A549 (cell line): ENCODE data around the gene HOXA13. TPM values are rescaled to one million over a fixed set of nuclear protein-coding genes. Genes with fewer than 3 reads are reported as not detected.

ENCODE experiments used
- ATAC-seq, 2 experiments: fragments of 200-7000 bp in 1 of 2; fragments of >200 bp in 1 of 2; cut with Nextera tagmentation in 1 of 2; cut with Tn5 transposase in 1 of 2; 3 replicates each; pipeline versions ENCODE4 v1.8.0 to v1.9.1; 2018 to 2020; ENCODE audit warnings: mild to moderate bottlenecking in 1 of 2, moderate library complexity in 1 of 2
- CTCF ChIA-PET: fragments of 300-600 bp; sonication (Branson Sonifier 250); formaldehyde crosslinking; extraction: SDS; loops from one replicate; lab custom pipeline; 2021; ENCODE audit warnings: antibody characterized with exemption, inconsistent platforms; lab: Yijun Ruan, JAX
- POLR2A ChIA-PET: fragments of 350-600 bp; formaldehyde crosslinking; extraction: SDS; loops from one replicate; lab custom pipeline; 2021; ENCODE audit warnings: antibody characterized with exemption, inconsistent platforms; lab: Yijun Ruan, JAX
- DNase-seq, 2 experiments: peaks; one replicate each; pipeline versions ENCODE4 v3.0.0 to v3.0.0-alpha.2; 2011 to 2016; ENCODE audit warnings: low read depth in 1 of 2, low spot score in 1 of 2
- FAIRE-seq: peaks from 2 replicates; lab custom pipeline; 2011; peaks lifted over from hg19 to GRCh38; lab: Jason Lieb, UNC
- H3K27ac ChIP-seq, 2 experiments: fragments of >200 bp; sonication (Bioruptor Twin); formaldehyde crosslinking; 3 replicates each; pipeline ENCODE4 v1.5.1; 2016 to 2017
- H3K4me1 ChIP-seq: fragments of >200 bp; sonication (Bioruptor Twin); formaldehyde crosslinking; 3 replicates; pipeline ENCODE4 v1.6.1; 2016
- H3K4me2 ChIP-seq: fragments of >200 bp; sonication (Bioruptor Twin); formaldehyde crosslinking; 3 replicates; pipeline ENCODE4 v1.6.1; 2016
- H3K4me3 ChIP-seq: fragments of >200 bp; sonication (Bioruptor Twin); formaldehyde crosslinking; 3 replicates; pipeline ENCODE4 v1.5.1; 2016
- H3K9me3 ChIP-seq: fragments of >200 bp; sonication (Bioruptor Twin); formaldehyde crosslinking; 3 replicates; pipeline ENCODE4 v1.6.1; 2016
- ATOH8 ChIP-seq: fragments of 250-450 bp; sonication (Bioruptor Pico); IDR thresholded peaks from 2 replicates; pipeline ENCODE4 v1.5.0; 2020; ENCODE audit warnings: low read depth, mild to moderate bottlenecking, moderate library complexity
- CHD4 ChIP-seq: fragments of 200-600 bp; sonication (generic); IDR thresholded peaks from 2 replicates; pipeline ENCODE4 v1.6.1; 2016; ENCODE audit warnings: antibody characterized with exemption, mild to moderate bottlenecking, borderline replicate concordance
- ELK1 ChIP-seq: fragments of 150-350 bp; IDR thresholded peaks from 2 replicates; pipeline ENCODE4 v1.6.1; 2014; ENCODE audit warnings: low read depth, mild to moderate bottlenecking, low read length
- EP300 ChIP-seq, 2 experiments: fragments of >200 bp; sonication (Bioruptor Twin); formaldehyde crosslinking; IDR thresholded peaks; 2 replicates in 1 of 2; 3 replicates in 1 of 2; pipeline ENCODE4 v1.6.1; 2016 to 2017
- ESRRA ChIP-seq: fragments of 150-350 bp; IDR thresholded peaks from 2 replicates; pipeline ENCODE4 v1.6.1; 2014; ENCODE audit warnings: mild to moderate bottlenecking, low read length, borderline replicate concordance
- FOXS1 ChIP-seq: fragments of 250-450 bp; sonication (Bioruptor Pico); IDR thresholded peaks from 2 replicates; pipeline ENCODE4 v1.5.0; 2020; ENCODE audit warnings: mild to moderate bottlenecking, moderate library complexity
- JUN ChIP-seq, 2 experiments: fragments of >200 bp; sonication (Bioruptor Twin); formaldehyde crosslinking; IDR thresholded peaks; 2 replicates in 1 of 2; 3 replicates in 1 of 2; pipeline ENCODE4 v1.6.1; 2016 to 2017
- KDM5A ChIP-seq: fragments of 200-600 bp; sonication (generic); IDR thresholded peaks from 2 replicates; pipeline ENCODE4 v1.6.1; 2016; ENCODE audit warnings: antibody characterized with exemption, mild to moderate bottlenecking
- MAFK ChIP-seq: fragments of 450-650 bp; IDR thresholded peaks from 2 replicates; pipeline ENCODE4 v1.6.1; 2014; ENCODE audit not compliant: partially characterized antibody
- MAZ ChIP-seq: fragments of 150-350 bp; IDR thresholded peaks from 2 replicates; pipeline ENCODE4 v1.6.1; 2014; ENCODE audit warnings: antibody characterized with exemption, low read depth, low read length, borderline replicate concordance
- PBX3 ChIP-seq: IDR thresholded peaks from 2 replicates; pipeline ENCODE4 v1.6.1; 2012
- SMC3 ChIP-seq: fragments of >200 bp; sonication (Bioruptor Twin); formaldehyde crosslinking; IDR thresholded peaks from 3 replicates; pipeline ENCODE4 v1.6.1; 2018; ENCODE audit warnings: inconsistent platforms
- TFCP2L1 ChIP-seq: fragments of 250-450 bp; sonication (Bioruptor Pico); IDR thresholded peaks from 2 replicates; pipeline ENCODE4 v1.5.0; 2021; ENCODE audit warnings: mild to moderate bottlenecking
- TP53 ChIP-seq: fragments of 250-450 bp; sonication (Bioruptor Pico); IDR thresholded peaks from 2 replicates; pipeline ENCODE4 v1.5.0; 2021; ENCODE audit warnings: mild to moderate bottlenecking, moderate library complexity
- USF2 ChIP-seq: fragments of 450-650 bp; IDR thresholded peaks from 2 replicates; pipeline ENCODE4 v1.6.1; 2014; ENCODE audit warnings: antibody characterized with exemption
- ZC3H11A ChIP-seq: fragments of 450-650 bp; IDR thresholded peaks from 2 replicates; pipeline ENCODE4 v1.6.1; 2014; ENCODE audit warnings: antibody characterized with exemption, mild to moderate bottlenecking
- ZSCAN20 ChIP-seq: fragments of 250-450 bp; sonication (Bioruptor Pico); IDR thresholded peaks from 2 replicates; pipeline ENCODE4 v1.8.0; 2022; ENCODE audit warnings: mild to moderate bottlenecking, moderate library complexity
- WGBS: methylation state at CpG from one replicate; pipeline ENCODE4 v1.1.6; 2017; ENCODE audit errors: missing lambda C conversion rate; 5-methylcytosine and 5-hydroxymethylcytosine counted together
- polyA plus RNA-seq, 4 experiments: library from polyadenylated mRNA; depleted of rRNA in 3 of 4; stranded (reverse); fragments of >200 nt; fragmentation: RNase III in 1 of 4; extraction: RNeasy Plus Mini Kit Qiagen cat#74134 plus additional on column Dnase treatment in 1 of 4; gene quantifications; 2 replicates in 3 of 4; 3 replicates in 1 of 4; pipeline ENCODE4 v1.2.3, GENCODE V29; 2011 to 2017

Gene HOXA13
- polyA plus RNA-seq, 2 of the 4 experiments (the other 2 are of a cell fraction), result 2.2 to 2.7 TPM

GRCh38 chr7:27189295-27189996, 10.4 kb downstream of the HOXA13 start:
- CTCF ChIA-PET, result interaction anchor here (0.8 to 3.8 kb wide), 8 partner anchors 10 to 907 kb away, joined by 3 to 30 read pairs (median 4); partner anchors contain the start of gene HOXA13
- TF ChIP-seq ZSCAN20 (CRISPR knock-in tag), result no peak
- no peak for TF ChIP-seq CHD4
- TF ChIP-seq ESRRA, result no peak
- TF ChIP-seq ATOH8, result no peak
- no peak for TF ChIP-seq USF2
- no peak for TF ChIP-seq MAFK
- TF ChIP-seq JUN (IDR thresholded peaks at IDR 0.05), result no peak
- TF ChIP-seq FOXS1 (CRISPR knock-in tag), result no peak
- POLR2A ChIA-PET, result no interaction called here
- DNase-seq, result no peak
- Histone ChIP-seq H3K4me1 (peaks cover 6% of the 10 kb centered on the region; the same call in 1 of the 3 replicates), H3K4me3 (no peak overlapping the region), H3K9me3 (no peaks in the 10 kb centered on the region), H3K27ac (no peak overlapping the region), H3K4me2 (no peak overlapping the region)
- 80% methylated on average over 21 of the region's 22 CpGs for WGBS
- ATAC-seq, result no peak
- no peak for FAIRE-seq

- FAIRE-seq (no peak), DNase-seq (no peak), ATAC-seq (no peak)
- Histone ChIP-seq H3K27ac (no peak overlapping the region), H3K4me2 (no peak overlapping the region), H3K4me1 (peaks cover 10% of the 10 kb centered on the region; the same call in 2 of the 3 replicates), H3K9me3 (no peaks in the 10 kb centered on the region), H3K4me3 (no peak overlapping the region)
- 94% methylated on average over 49 of the region's 49 CpGs for WGBS
- TF ChIP-seq TFCP2L1 (CRISPR knock-in tag) (no peak), ELK1 (no peak), TP53 (no peak), ZC3H11A (no peak), EP300 (IDR thresholded peaks at IDR 0.05) (no peak), MAZ (no peak), USF2 (no peak), JUN (IDR thresholded peaks at IDR 0.05) (no peak), KDM5A (no peak), SMC3 (no peak), PBX3 (no peak)
- CTCF ChIA-PET, result interaction anchor here (0.8 to 2.2 kb wide), 10 partner anchors 8 to 908 kb away, joined by 3 to 10 read pairs (median 4); partner anchors contain the start of gene HOXA13
- POLR2A ChIA-PET, result no interaction called here
These were observed 11.3 kb downstream of the HOXA13 start for GRCh38 chr7:27188386-27189294.
